H4 (cell line): Measurements from ENCODE around the gene MATN1. TPM values are rescaled to one million over a fixed set of nuclear protein-coding genes. Genes with fewer than 3 reads are reported as not detected.
A peak's percentile ranks its signal among the peaks of the same experiment; 100 is the strongest.

Source experiments
- DNase-seq: peaks from one replicate; pipeline ENCODE4 v3.0.0-alpha.2; 2015; ENCODE audit warnings: low spot score
- total RNA-seq: library from RNA; depleted of rRNA; stranded (reverse); fragments of >200 nt; shearing (Covaris generic); gene quantifications from 2 replicates; pipeline ENCODE4 v1.2.3, GENCODE V29; 2014

The MATN1 gene
- total RNA-seq, 1 experiment from 2014 or later: 0.06 TPM

DNA sequence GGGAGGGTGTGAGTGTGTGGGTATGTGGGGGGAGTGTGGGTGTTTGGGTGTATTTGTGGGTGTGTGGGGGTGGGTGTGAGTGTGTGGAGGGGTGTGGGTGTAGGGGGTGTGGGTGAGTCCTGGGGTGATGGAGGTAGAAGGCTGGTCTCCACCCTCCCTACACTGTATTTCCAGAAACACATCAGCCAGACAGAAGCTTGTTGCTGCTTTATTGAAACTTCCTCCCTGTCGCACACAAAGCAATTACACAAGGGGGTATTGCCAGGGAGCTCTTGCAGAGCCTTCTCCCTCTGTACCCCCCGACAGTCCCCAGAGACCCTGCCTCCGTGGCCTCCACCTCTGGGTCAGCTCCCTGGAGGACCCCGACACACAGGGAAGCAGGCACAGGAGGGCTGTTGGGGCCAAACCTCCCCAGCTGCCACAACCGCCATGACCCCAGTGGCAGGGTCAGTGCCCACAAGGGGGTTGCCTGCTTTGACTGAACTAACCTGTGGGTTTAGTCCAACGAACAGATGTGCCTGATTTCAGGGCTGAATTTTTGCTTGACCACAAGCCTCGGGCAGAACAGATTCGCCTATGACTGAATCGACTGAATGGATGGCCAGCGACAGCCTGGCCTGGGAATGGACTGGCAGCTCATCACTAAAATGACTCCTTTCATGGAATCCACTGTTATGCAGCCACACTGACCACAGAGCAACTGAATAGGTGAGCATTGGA, 9.1 kb upstream of the MATN1 start:
- no peak for DNase-seq

DNA sequence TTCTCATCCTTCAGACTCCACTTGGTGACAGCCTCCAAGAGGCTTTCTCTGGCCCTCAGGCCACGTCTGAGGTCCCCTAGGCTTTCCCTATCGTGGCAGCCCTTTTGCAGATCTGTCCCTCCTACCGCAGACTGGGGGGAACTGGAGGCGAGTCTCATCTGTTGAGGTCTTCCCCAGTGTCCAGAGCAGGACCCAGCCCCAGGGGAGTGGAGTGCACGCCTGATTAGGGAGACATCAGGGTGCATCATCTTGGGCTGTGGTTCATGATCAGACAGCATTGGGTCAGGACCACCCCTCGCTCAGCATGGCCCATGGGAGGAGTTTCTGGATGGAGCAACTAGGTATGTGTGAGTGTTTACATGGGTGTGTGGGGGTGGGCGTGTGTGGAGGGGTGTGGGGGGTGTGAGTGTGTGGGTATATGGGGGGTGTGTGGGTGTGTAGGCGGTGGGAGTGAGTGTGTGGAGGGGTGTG, 8.5 kb upstream of the MATN1 start:
- DNase-seq: no peak

DNA sequence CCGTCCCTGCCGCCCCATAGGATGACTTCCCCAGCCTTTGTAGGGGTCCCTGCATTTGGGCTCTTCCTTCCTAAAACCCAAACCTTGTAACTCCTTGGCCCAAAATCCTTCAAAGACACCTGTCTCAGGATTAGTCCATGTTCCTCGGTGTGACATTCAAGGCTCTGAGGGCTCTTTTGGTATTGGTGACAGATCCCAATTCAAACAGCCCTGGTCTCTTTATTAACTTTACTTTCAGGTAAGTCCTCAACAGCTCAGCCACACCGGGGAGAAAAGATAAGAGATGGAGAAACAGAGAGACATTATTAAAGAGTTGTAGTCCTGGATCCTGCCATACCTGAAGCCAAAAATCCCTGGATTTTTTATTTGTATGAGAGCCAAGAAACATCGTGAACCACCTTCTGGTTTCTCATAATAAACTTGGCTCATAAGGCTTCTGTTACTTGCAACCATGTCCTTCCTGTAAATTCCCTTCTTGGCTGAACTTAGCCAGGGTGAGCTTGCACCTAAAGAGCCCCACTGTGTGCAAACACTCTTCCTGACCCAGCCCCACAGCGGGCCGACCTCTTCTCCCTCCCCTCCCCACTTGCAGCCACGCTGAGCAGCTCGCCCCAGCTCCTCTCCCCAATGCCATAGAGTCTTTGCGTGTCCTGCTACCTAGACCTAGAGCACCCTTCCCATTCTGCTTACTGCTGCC, 7.9 kb upstream of the MATN1 start:
- no peak for DNase-seq

DNA sequence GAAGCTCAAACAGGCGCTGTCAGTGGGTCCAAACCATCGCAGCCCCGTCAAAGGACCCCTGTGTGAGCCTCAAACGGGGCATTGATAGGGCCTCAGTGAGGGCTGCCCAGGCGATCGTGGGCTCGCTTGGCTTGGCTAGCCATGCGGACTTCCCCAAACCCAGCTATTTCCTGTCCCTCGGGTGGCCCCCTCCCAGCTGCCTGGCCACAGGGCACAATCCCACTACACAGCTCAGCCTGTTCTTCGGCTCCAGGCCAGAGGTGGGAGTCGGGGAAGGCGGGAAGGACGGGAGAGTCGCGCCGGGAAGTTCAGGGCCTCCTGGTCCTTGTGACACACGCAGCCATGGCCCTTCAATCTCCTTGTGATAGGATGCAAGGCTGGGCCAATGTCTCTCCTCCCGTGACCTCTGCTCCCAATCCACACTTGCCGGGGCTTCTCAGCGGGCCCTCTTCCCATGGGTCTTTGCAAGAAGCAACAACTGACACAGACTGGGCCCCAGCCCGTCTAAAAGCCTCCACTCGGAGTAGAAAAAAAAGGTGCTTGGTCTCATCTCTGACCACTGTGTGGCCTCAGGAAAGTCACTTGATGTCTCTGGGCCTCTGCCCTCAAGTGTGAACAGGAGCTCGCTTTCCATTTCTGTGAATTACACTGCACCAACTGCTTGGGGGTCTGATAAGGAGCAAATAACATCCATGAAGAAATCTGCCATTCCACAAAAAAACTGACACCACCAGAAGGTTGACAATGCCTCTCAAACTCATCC, 7.1 kb upstream of the MATN1 start:
- no peak for DNase-seq

DNA sequence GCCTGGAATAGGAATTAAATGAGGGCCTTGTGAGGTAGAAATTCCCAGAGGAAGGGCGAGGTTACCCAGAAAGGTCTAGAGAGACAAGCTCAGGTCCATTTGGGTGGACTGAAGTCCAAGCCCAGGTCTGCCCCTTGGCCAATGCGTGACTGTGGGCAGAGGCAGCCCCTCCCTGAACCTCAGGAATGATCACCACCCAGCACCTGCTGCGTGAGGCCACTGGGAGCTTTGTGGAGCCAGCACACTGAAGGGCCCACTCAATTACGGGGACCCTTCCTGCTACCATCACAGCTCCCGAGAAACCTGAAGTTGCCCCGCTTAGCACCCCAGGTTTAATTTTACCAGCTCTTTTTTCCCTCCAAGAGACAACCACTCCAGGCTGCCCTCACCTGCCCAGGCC, 6.5 kb upstream of the MATN1 start:
- no peak for DNase-seq

DNA sequence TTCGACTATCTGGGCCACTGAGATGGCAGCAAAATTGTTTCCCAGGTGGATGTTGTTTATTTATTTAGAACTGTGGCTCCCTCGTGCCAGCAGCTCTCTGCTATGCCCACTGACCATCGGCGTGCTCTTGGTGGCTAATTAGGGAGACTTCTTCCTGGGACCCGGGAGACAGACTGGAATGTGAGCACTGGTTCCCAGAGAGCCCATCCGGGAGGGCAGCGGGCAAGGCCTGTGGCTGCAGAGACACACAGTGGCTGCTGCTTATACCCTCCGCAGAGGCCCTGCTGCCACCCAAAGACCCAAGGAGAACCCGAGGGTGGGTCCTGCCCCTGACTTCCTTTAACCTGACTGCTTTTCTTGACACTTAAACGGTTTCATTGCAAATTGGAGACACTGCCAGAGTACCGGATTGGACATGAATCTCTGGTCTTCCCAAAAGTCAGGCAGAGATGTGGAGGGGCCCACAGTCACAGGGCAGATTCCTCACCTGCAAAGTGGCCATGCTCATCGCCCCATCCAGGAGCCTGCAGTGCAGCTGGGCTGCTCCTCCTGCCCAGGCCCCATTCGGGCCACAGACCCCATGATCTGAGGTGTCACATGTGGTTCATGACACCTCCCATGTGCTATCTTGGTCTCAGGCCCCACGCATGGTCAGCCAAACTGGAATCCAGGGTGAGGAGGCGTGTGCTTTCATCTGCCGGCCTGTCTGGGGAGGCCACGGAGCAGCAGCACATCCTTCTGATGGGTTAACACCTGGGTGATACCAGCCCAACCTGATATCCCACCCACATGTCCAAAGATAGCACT, 5.7 kb upstream of the MATN1 start:
- no peak for DNase-seq

DNA sequence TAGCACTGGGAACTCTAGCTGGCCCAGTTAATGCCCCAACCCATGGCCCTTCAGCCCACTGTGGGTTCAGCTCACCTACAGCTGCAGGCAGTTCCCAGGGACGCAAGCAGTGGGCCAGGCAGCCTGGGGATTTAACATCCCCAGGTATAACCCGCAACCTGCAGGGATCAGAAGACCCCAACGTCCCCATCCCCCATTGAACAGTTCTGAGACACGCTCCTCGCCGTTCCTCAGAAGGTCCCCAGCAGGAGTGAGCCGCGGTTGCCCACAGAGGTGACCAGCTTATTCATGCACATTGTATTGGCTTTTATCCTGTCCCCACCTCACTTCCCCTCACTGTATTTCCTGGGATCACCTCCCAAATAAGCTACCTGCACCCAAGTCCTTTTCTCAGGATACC, 5.0 kb upstream of the MATN1 start:
- no peak for DNase-seq

DNA sequence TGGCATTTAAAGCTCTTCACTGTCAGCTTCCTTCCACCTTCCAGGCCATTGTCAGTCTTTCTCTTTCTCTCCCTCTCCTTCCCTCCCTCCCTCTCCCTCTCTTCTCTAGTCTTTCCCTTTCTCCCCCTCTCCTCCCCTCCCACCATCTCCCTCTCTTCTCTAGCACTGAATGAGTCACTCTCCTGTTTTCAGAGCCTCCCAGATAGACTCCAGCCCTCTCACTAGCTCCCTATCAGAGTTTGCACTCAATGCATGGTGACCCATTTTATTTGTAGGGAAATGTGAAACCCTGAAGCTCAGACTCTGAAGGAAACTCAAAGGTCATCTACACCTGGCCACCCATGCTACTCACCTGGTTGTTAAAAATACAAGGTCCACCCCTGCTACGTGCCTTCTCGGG, 4.4 kb upstream of the MATN1 start:
- peak; percentile 44 for DNase-seq

DNA sequence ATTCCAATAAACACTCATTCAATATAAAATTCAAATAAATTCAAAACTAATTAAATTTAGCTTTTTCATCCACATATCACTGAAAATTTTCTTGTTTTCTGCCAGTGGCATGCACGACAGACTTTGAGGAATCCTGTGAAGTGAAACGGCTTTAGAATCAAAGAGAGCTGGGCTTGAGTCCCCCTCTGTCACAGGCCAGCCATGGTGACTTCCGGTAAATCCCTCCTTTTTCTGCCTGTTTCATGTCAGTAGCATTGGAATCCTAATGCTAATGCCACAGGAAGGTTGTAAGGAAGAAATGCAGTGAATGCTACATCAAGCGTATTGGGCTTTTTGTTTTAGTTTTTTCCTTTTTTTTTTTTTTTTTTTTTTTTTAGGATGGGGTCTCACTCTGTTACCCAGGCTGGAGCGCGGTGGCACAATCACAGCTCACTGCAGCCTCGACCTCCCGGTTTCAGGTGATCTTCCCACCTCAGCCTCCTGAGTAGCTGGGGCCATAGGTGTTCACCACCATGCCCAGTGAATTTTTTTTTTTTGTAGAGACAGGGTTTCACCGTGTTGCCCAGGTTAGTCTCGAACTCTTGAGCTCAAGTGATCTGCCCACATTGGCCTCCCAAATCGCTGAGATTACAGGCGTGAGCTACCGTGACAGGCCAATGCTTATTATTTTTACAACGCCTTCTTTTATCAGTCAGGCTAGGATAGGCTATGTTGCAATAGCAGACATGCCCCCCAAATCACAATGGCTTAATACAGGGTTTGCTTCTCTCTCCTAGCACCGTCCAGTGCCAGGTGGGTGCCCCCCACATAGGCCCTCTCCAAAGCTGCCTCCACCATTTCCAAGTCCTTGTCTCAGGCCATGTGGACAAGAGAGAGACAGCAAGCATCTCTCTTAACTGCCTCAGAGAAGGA, 3.6 kb upstream of the MATN1 start:
- no peak for DNase-seq

DNA sequence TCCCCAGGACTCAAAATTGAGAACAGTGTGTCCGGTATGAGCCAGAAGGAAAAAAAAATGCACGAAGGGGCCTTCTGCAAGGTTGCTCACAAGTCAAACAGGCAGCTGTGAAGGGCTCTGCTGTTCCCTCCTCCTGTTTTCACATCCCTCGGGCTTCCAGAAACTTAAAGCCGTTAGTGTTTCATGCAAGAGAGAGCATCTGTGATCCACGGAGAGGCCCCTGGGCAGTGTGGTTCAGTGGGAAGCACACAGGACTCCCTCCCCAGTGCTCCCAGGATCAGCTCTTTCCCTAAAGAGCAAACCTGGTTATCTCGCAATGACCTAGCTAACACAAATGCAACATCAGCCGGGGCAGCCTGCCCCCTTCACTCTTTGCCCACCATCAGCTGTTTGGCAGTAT, 2.9 kb upstream of the MATN1 start:
- DNase-seq: no peak

DNA sequence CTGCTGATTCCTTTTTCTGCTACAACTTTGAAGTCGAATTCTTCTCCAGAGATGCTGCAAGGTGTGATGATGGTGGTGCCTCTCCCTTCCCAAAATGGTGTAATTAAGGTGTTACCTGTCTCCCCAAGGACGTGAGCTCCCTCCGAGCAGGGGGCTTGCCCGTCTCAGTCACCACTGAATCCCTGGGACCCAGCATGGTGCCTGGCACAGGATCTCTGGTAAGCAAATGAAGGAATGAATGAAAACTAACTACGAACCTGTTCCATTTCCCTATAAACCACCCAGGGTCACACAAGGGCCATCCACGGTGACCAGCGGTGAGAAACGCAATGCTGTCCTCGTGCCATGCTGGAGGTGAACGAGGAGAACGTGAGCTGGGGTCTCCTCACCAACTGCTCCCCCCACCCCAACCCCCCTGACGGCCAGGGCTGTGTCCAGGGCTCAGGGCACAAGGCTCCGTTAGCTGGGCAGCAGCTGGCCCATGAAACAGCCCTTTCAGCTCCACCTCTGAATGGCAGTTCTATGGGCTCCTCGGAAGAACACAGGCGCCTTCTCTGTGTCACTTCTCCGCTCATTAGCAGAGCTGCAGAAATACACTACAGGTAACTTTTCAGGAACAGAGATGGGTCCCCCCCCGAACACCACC, 2.2 kb upstream of the MATN1 start:
- DNase-seq: no peak

DNA sequence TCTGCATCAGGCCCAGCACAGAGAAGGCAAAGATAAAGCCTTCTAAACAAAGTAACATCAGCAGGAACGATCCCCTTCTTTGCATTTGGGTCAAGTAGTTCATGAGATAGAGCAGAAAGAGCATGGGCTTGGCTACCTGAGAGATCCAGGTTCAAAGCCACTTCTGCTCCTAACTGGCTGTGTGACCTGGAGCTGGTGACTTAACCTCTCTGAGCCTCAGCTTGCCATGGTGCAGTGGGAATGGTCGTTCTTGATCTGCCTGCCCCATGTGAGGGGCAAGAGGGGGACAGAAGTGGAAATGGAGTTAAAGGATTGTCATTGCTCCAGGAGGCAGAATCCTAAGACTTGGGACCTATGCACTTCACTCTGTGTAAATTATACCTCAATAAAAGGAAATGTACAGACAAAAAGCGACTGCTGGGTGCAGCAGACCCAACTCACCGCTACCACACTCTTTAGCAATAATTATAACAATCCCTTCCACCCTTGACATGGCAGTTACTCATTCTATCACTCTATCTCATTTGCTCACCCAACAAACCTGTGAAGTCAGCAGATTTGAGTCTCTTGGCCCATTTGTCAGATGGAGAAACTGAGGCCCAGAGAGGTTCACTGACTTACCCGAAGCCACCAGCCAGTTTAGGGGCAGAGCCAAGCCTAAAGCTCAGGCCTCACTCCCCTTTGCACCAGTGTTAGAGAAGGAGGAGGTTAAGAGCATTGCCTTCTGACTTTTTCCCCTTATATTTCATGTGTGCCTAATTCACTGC, 1.5 kb upstream of the MATN1 start:
- no peak for DNase-seq

DNA sequence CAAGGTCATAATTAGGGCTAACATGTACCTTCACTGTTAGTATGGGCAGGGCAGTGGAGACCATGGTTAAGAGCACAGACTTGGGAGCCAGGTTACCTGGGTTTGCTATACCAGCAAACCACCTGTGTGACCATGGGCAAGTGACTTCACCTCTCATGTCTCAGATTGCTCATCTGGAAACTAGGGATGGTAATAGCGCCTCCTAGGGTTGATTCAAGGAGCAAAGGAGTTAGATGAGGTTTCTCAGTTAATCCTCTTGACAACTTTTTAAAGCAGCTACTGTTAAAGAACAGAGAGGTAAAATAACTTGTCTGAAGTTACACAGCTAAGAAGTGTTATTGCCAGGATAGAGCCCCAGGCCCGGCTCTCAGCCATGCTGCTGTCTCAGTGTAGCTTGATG, 790 bp upstream of the MATN1 start:
- no peak for DNase-seq

DNA sequence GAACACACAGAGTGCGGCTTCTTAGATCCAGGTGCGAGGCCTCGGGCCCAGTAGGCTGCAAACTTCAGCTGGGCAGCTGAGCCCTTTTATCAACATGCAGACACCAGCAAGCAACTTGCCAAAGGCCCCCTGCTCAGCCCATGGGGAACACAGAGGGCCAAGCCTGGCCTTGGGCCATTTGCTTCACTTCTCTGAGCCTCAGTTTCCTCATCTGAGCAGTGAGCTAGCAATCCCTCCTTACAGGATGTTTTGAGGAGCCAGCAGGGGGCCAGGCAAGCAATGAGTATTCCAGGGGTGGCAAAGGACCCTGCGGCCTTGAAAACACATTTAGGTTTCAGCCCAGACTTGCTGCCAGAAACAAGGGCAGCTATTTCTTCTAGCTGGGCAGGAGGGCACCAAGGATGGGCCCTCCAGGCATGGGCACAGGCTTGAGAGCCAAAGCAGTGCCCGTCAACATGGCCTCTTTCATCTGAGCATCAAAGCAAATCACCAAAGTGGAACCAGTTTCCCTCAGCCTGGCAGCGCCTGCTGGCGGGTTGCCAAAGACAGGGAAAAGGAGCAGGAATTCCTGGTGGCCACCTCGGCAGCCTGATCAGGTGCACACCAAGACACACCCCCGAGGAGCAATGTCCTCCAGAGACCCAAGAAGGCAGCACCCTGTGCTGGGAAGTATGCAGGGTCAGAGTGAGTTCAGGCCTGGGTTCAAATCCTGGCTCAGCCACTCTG, 1.4 kb downstream of the MATN1 start:
- no peak for DNase-seq

DNA sequence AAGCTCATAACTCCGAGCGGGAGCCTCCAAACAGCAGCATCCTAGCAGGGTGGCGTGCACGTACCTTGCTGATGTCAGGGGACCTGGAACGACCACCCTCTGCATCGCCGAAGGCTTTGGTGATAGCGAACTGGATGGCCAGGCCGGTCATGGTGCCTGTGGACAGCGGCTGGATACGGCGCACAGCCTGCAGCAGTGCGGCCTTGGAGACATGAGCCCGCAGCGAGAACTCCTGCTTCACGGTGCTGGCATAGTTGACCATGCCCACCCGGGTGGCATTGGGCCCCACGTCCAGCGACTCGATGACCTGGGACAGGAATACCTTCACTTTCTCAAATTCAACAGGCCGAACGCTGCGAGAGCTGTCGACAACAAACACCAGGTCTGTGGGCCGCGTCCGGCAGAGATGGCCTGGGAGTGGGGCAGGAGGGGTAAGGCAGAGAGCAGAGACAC, 2.0 kb downstream of the MATN1 start:
- DNase-seq: no peak

DNA sequence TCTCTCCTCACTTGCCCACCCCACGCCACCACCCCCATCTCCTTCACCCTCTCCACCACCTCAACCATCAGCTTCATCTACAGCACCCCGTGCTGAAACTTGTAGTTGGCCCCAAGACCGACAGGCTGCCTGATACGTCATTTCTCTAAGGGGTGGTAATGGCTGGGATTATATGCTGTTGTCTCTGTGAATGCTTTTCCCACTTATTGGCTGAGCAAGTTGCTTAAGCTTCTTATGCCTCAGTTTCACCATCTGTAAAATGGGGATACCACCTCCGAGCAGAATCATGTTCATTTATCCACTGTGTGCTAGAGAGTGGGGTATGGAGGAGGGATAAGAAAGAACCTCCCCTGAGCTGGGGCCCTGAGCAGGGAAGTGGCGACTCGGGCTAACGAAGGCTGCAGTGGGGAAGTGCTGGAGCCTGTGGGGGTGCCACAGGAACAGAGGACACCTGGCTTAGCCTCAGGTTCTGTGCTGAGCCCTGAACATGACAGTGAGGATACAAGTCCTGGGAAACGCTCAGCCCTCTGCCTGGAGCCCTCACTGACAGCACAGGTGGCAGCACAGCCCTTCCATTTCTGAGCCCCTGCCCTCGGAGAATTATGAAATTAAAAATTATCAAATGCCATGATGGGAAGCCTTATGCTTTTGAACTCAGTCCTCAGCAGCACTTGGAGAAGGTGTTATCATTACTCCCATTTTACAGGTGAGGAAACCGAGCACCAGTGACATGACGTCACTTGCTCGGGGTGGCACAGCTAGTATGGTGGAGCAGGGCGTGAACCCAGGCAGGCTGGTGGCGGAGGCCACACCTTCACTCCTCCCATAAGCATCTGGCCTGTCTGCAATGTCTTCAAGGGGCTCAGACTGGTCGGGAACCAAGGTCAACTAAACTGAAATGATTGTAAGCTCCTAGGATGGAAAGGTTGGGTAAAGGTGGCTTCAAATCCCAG, 2.8 kb downstream of the MATN1 start:
- DNase-seq: no peak

DNA sequence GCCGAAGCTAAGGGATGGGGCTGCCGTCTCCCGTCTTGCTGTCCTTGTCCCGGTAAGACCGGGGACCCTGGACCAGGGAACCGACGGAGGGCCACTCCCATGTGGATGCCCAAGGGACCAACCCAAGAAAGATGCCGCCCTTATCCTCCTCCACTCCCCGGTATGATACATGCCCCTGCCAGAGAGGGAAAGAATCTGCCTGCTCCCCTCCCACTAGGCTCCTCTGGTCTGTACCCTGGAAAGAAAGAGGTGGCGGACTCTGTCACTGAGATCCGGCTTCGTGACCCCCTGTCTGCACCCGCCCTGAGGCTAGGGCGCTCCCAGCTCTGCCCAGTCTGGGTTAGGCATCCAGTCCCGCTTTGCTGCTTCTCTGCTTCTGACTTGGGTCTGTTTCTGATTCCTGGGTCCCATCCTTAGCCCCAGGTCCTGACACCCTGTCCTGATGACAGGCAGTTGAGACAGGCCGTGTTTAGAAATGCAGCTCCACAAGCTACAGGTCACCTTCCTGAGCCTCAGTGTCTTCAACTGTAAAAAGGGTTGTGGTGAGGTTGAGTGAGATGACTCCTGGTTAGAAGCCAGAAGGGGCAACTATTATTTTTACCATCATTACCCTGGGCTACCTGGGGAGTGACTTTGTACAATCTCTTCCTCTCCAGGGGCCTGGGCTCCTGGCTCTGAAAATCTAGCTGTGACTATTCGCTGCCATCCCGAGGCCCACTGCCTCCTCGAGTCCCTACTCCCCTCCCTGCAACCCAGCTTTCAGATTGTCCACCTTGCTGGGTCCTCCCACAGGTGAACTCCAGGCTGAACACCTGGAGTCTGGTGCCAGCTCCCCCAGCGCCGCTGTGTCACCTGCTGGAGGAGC, 3.7 kb downstream of the MATN1 start:
- peak; percentile 65 for DNase-seq
